Ishikawa (cell line): ENCODE measurements around the gene TYRP1.

Experiments
- CEBPB ChIP-seq: IDR thresholded peaks from 2 replicates; pipeline ENCODE4 v1.6.1; 2012
- CREB1 ChIP-seq: IDR thresholded peaks from 2 replicates; pipeline ENCODE4 v1.6.1; 2012; ENCODE audit warnings: low read depth
- EGR1 ChIP-seq: IDR thresholded peaks from 2 replicates; pipeline ENCODE4 v1.6.1; 2012
- EP300 ChIP-seq: IDR thresholded peaks from 2 replicates; pipeline ENCODE4 v1.6.1; 2012; ENCODE audit warnings: borderline replicate concordance
- FOXM1 ChIP-seq: IDR thresholded peaks from 2 replicates; pipeline ENCODE4 v1.6.1; 2012; ENCODE audit warnings: low read depth, borderline replicate concordance
- NFIC ChIP-seq: IDR thresholded peaks from 2 replicates; pipeline ENCODE4 v1.6.1; 2012
- RAD21 ChIP-seq: IDR thresholded peaks from 2 replicates; pipeline ENCODE4 v1.6.1; 2012; ENCODE audit warnings: low read depth
- TAF1 ChIP-seq: IDR thresholded peaks from 2 replicates; pipeline ENCODE4 v1.6.1; 2012; ENCODE audit warnings: low read depth, mild to moderate bottlenecking
- TCF12 ChIP-seq: IDR thresholded peaks from 2 replicates; pipeline ENCODE4 v1.6.1; 2012; ENCODE audit warnings: low read depth
- TEAD4 ChIP-seq: IDR thresholded peaks from 2 replicates; pipeline ENCODE4 v1.6.1; 2012
- YY1 ChIP-seq: IDR thresholded peaks from 2 replicates; pipeline ENCODE4 v1.6.1; 2012; ENCODE audit warnings: low read depth
- ZBTB7A ChIP-seq: IDR thresholded peaks from 2 replicates; pipeline ENCODE4 v1.6.1; 2012; ENCODE audit warnings: low read depth
- TF ChIP-seq, protein P1 (sequence below): IDR thresholded peaks from 2 replicates; pipeline ENCODE4 v1.6.1; 2012
- TF ChIP-seq, protein P2 (sequence below): IDR thresholded peaks from 2 replicates; pipeline ENCODE4 v1.6.1; 2012
- TF ChIP-seq, protein P3 (sequence below): IDR thresholded peaks from 2 replicates; pipeline ENCODE4 v1.6.1; 2012; ENCODE audit warnings: low read depth, mild to moderate bottlenecking

TYRP1 gene, protein sequence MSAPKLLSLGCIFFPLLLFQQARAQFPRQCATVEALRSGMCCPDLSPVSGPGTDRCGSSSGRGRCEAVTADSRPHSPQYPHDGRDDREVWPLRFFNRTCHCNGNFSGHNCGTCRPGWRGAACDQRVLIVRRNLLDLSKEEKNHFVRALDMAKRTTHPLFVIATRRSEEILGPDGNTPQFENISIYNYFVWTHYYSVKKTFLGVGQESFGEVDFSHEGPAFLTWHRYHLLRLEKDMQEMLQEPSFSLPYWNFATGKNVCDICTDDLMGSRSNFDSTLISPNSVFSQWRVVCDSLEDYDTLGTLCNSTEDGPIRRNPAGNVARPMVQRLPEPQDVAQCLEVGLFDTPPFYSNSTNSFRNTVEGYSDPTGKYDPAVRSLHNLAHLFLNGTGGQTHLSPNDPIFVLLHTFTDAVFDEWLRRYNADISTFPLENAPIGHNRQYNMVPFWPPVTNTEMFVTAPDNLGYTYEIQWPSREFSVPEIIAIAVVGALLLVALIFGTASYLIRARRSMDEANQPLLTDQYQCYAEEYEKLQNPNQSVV

DNA sequence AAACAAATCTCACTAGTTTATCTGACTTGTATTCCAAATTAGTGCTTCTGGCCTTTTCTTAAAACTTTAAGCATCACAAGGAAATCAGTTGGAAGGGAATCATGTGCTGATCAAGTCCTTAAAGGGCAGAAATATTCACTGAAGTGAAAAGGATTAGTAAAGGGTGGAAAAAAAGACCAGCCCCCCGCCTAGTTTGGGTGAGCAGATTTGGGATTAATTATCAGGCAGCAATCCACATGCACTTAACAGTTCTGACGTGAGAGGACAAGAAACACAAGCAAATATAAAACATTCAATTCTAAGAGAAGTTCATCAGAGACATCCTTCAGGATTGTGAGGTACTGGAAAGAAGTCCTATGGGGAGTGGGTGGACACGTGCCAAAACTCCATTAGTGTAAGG is at the start of gene TYRP1:
Gene TYRP1 (plus strand): TSS at position 245 of the 400 bp plus-strand sequence. CDS start 612 bp downstream, outside the sequence.
- TF ChIP-seq, protein P1, sequence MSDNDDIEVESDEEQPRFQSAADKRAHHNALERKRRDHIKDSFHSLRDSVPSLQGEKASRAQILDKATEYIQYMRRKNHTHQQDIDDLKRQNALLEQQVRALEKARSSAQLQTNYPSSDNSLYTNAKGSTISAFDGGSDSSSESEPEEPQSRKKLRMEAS: no peak
- TF ChIP-seq, protein P2, sequence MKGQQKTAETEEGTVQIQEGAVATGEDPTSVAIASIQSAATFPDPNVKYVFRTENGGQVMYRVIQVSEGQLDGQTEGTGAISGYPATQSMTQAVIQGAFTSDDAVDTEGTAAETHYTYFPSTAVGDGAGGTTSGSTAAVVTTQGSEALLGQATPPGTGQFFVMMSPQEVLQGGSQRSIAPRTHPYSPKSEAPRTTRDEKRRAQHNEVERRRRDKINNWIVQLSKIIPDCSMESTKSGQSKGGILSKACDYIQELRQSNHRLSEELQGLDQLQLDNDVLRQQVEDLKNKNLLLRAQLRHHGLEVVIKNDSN: no peak
- no peak for TF ChIP-seq EGR1
- no peak for TF ChIP-seq FOXM1
- TF ChIP-seq CREB1: no peak

DNA sequence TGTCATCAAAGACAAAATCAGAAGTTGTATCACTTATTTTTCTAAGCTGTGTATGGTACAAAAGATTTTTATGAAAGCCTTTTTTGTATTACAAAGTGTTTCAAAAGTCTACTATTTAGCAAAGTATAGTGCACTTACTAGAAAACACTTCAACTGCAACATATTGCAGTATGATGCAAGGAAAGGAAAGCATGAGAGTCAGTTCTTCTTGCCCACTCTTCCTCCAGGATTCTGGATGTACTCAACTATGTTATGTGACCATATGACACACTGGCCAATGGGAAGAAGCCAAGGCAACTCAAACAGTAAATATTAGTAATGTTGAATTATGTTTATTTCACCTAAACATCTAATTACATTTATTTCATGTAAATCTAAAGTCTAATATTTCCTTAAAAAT is 49.5 kb upstream of the TYRP1 start:
- TF ChIP-seq, protein P1: no peak
- TF ChIP-seq, protein P3, sequence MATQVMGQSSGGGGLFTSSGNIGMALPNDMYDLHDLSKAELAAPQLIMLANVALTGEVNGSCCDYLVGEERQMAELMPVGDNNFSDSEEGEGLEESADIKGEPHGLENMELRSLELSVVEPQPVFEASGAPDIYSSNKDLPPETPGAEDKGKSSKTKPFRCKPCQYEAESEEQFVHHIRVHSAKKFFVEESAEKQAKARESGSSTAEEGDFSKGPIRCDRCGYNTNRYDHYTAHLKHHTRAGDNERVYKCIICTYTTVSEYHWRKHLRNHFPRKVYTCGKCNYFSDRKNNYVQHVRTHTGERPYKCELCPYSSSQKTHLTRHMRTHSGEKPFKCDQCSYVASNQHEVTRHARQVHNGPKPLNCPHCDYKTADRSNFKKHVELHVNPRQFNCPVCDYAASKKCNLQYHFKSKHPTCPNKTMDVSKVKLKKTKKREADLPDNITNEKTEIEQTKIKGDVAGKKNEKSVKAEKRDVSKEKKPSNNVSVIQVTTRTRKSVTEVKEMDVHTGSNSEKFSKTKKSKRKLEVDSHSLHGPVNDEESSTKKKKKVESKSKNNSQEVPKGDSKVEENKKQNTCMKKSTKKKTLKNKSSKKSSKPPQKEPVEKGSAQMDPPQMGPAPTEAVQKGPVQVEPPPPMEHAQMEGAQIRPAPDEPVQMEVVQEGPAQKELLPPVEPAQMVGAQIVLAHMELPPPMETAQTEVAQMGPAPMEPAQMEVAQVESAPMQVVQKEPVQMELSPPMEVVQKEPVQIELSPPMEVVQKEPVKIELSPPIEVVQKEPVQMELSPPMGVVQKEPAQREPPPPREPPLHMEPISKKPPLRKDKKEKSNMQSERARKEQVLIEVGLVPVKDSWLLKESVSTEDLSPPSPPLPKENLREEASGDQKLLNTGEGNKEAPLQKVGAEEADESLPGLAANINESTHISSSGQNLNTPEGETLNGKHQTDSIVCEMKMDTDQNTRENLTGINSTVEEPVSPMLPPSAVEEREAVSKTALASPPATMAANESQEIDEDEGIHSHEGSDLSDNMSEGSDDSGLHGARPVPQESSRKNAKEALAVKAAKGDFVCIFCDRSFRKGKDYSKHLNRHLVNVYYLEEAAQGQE: no peak
- TF ChIP-seq EGR1 (no peak), EP300 (no peak), TAF1 (no peak), YY1 (no peak), CREB1 (no peak), ZBTB7A (no peak), TCF12 (no peak), FOXM1 (no peak), TEAD4 (no peak), NFIC (no peak), RAD21 (no peak), CEBPB (no peak)
- TF ChIP-seq, protein P2: no peak

DNA sequence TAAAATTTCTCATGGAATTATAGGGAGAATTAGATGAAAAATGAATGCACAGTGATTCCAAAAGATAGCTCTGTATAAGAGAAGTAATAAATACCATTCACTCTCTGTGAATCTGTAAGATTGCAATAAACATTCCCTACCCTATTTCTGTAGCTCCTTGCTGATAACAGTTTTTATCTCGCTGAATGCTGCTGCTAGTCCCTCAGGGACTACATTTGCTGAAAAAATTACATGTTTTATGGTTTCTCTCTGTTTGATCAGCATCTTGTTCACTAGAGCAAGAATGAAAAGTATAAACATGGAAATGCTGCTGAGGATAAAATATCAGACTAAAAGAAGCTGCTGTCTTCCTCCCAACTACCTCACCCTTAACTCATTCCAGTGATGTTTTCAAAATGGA is 44.3 kb upstream of the TYRP1 start:
- TF ChIP-seq CEBPB (no peak), NFIC (no peak), FOXM1 (no peak), TAF1 (no peak), RAD21 (no peak)
- TF ChIP-seq, protein P3: no peak
- TF ChIP-seq, protein P1: no peak

DNA sequence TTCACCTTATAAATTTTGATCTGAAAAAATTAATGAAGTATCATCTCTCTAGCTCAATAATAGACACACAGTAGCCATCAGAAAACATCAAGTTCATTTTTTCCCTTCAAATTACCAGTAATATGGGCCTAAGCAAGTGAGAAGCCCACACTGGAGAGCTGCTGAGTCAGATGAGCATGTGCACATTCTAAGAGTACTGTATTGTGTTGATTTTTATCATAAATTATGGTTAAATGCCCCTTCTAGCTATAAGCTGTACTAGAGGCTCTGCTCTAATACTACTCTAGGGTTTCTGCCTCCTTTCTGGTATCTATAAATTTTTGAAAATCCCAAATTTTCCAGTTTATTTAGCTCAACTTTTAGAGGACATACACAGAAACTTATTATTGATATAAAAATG is 42.1 kb upstream of the TYRP1 start:
- TF ChIP-seq RAD21 (no peak), TAF1 (no peak), CEBPB (no peak), ZBTB7A (no peak), TEAD4 (no peak), EGR1 (no peak), YY1 (no peak), FOXM1 (no peak)
- TF ChIP-seq, protein P2: no peak
- TF ChIP-seq, protein P3: no peak
- TF ChIP-seq, protein P1: no peak
